Neural progenitor cell (in vitro differentiated cells): ENCODE measurements around the gene KIAA1191. TPM values are rescaled to one million over a fixed set of nuclear protein-coding genes. Genes with fewer than 3 reads are reported as not detected.

ENCODE experiments used
- DNase-seq: peaks from one replicate; pipeline ENCODE4 v3.0.0-alpha.2; 2016; ENCODE audit warnings: low spot score
- H2AFZ ChIP-seq: fragments of 200-600 bp; sonication (generic); replicated peaks from 2 replicates; pipeline ENCODE4 v1.6.1; 2016; ENCODE audit warnings: antibody characterized with exemption
- H3F3A ChIP-seq: fragments of 200-600 bp; sonication (generic); 2 replicates; pipeline ENCODE4 v1.6.1; 2016; ENCODE audit warnings: antibody characterized with exemption, low read depth
- H3K27ac ChIP-seq: fragments of 200-600 bp; sonication (generic); 2 replicates; pipeline ENCODE4 v1.5.1; 2016; ENCODE audit warnings: mild to moderate bottlenecking
- H3K27me3 ChIP-seq: fragments of 200-600 bp; sonication (generic); 2 replicates; pipeline ENCODE4 v1.6.1; 2016; ENCODE audit warnings: mild to moderate bottlenecking, moderate library complexity
- H3K36me3 ChIP-seq: fragments of 200-600 bp; sonication (generic); 2 replicates; pipeline ENCODE4 v1.5.1; 2016
- H3K4me1 ChIP-seq: fragments of 200-600 bp; sonication (generic); 2 replicates; pipeline ENCODE4 v1.6.1; 2016; ENCODE audit warnings: mixed run types
- H3K4me2 ChIP-seq: fragments of 200-600 bp; sonication (generic); 2 replicates; pipeline ENCODE4 v1.6.1; 2016
- H3K4me3 ChIP-seq: fragments of 200-600 bp; sonication (generic); 2 replicates; pipeline ENCODE4 v1.5.1; 2016
- H3K79me2 ChIP-seq: fragments of 200-600 bp; sonication (generic); 2 replicates; pipeline ENCODE4 v1.6.1; 2016; ENCODE audit warnings: low read depth
- H3K9ac ChIP-seq: fragments of 200-600 bp; sonication (generic); 2 replicates; pipeline ENCODE4 v1.6.1; 2016
- H3K9me3 ChIP-seq: fragments of 200-600 bp; sonication (generic); 2 replicates; pipeline ENCODE4 v1.5.1; 2016; ENCODE audit warnings: low read depth
- H4K20me1 ChIP-seq: fragments of 200-600 bp; sonication (generic); 2 replicates; pipeline ENCODE4 v1.6.1; 2016; ENCODE audit warnings: low read depth
- H3K27ac Mint-ChIP-seq: 3 replicates; pipeline ENCODE4 v1.8.0; 2021; ENCODE audit warnings: mixed read lengths
- H3K27me3 Mint-ChIP-seq: 2 replicates; pipeline ENCODE4 v1.8.0; 2022; ENCODE audit warnings: low read depth, mild to moderate bottlenecking, inconsistent platforms, moderate library complexity, mixed read lengths; ENCODE audit not compliant: insufficient read depth
- H3K36me3 Mint-ChIP-seq: 3 replicates; pipeline ENCODE4 v1.8.0; 2021; ENCODE audit warnings: mixed read lengths
- H3K4me1 Mint-ChIP-seq: 3 replicates; pipeline ENCODE4 v1.8.0; 2021; ENCODE audit warnings: mixed read lengths
- H3K4me3 Mint-ChIP-seq: 3 replicates; pipeline ENCODE4 v1.8.0; 2021; ENCODE audit warnings: mild to moderate bottlenecking, moderate library complexity, mixed read lengths
- H3K9me3 Mint-ChIP-seq: 3 replicates; pipeline ENCODE4 v1.8.0; 2020; ENCODE audit warnings: mixed read lengths
- CTCF ChIP-seq: fragments of 200-600 bp; sonication (generic); IDR thresholded peaks from 2 replicates; pipeline ENCODE4 v1.5.1; 2017; ENCODE audit warnings: antibody characterized with exemption, mild to moderate bottlenecking
- EZH2 ChIP-seq: fragments of 200-600 bp; sonication (generic); IDR thresholded peaks from 2 replicates; pipeline ENCODE4 v1.6.1; 2017; ENCODE audit warnings: antibody characterized with exemption, mild to moderate bottlenecking, moderate library complexity
- EZH2phosphoT487 ChIP-seq: fragments of 200-600 bp; sonication (generic); IDR thresholded peaks from 2 replicates; pipeline ENCODE4 v1.6.1; 2017; ENCODE audit warnings: antibody characterized with exemption
- total RNA-seq: library from RNA; depleted of rRNA; stranded (reverse); fragments of >200 nt; gene quantifications from 2 replicates; pipeline ENCODE4 v1.2.3, GENCODE V29; 2015; ENCODE audit warnings: low replicate concordance

The KIAA1191 gene
- total RNA-seq, 1 donor from 2014 or later: 116 TPM

DNA sequence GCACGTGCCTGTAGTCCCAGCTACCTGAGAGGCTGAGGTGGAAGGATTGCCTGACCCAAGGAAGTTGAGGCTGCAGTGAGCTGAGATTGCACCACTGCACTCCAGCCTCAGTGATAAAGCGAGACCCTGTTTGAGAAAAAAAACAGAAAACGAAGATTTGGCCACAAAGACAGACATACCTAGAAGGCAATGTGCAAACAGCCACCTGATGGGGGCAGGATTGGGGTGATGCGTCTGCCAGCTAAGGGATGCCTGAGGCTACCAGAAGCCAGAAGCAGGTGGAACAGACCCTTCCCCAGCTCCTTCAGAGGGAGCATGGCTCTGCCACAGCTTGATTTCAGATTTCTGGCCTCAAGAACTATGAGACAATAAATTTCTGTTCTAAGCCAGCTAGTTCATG, 29.9 kb upstream of the KIAA1191 start:
- Histone ChIP-seq H3K4me2 (no peak overlapping the region), H3K4me3 (no peak overlapping the region), H3F3A (peaks cover 7% of the 10 kb centered on the region), H3K9ac (no peak overlapping the region), H3K79me2 (peaks cover 34% of the 10 kb centered on the region), H4K20me1 (peaks cover 8% of the 10 kb centered on the region), H3K36me3 (no peaks in the 10 kb centered on the region), H3K4me1 (peaks cover 11% of the 10 kb centered on the region), H3K27ac (no peak overlapping the region), H3K27me3 (no peaks in the 10 kb centered on the region), H2AFZ (no peak overlapping the region), H3K9me3 (no peaks in the 10 kb centered on the region)
- peaks cover 17% of the 10 kb centered on the region for H3K4me1 Mint-ChIP-seq
- no peaks in the 10 kb centered on the region for H3K9me3 Mint-ChIP-seq
- peaks cover 3% of the 10 kb centered on the region for H3K36me3 Mint-ChIP-seq
- no peak for TF ChIP-seq EZH2phosphoT487
- no peak for TF ChIP-seq EZH2
- TF ChIP-seq CTCF: no peak
- H3K4me3 Mint-ChIP-seq: no peak overlapping the region
- peaks cover 14% of the 10 kb centered on the region for H3K27me3 Mint-ChIP-seq
- no peak for DNase-seq
- no peak overlapping the region for H3K27ac Mint-ChIP-seq

GRCh38 chr5:176389135-176390123, 27.9 kb upstream of the KIAA1191 start:
- peaks cover 45% of the 10 kb centered on the region for H3K79me2 ChIP-seq
- H4K20me1 ChIP-seq: peaks cover 8% of the 10 kb centered on the region
- H3F3A ChIP-seq: peaks cover 7% of the 10 kb centered on the region
- H3K4me3 Mint-ChIP-seq: peak overlapping the region; percentile 98
- peaks cover 12% of the 10 kb centered on the region for H3K27me3 Mint-ChIP-seq
- H2AFZ ChIP-seq: peak overlapping the region; percentile 84
- H3K27ac ChIP-seq: peak overlapping the region; percentile 78
- H3K9ac ChIP-seq: peak overlapping the region; percentile 51
- H3K36me3 Mint-ChIP-seq: peaks cover 3% of the 10 kb centered on the region
- no peaks in the 10 kb centered on the region for H3K9me3 ChIP-seq
- peak overlapping the region; percentile 78 for H3K4me2 ChIP-seq
- H3K9me3 Mint-ChIP-seq: no peaks in the 10 kb centered on the region
- no peaks in the 10 kb centered on the region for H3K36me3 ChIP-seq
- DNase-seq: no peak
- H3K27ac Mint-ChIP-seq: peak overlapping the region; percentile 99
- no peak for TF ChIP-seq EZH2phosphoT487
- TF ChIP-seq EZH2: no peak
- TF ChIP-seq CTCF: no peak
- peak overlapping the region; percentile 87 for H3K4me3 ChIP-seq
- H3K4me1 ChIP-seq: peaks cover 11% of the 10 kb centered on the region
- peaks cover 20% of the 10 kb centered on the region for H3K4me1 Mint-ChIP-seq
- no peaks in the 10 kb centered on the region for H3K27me3 ChIP-seq

- peak within 1 kb of the TSS; percentile 78 for H3K27ac ChIP-seq
- Mint-ChIP-seq H3K4me1 (peaks cover 20% of the 10 kb centered on the region), H3K27me3 (peaks cover 12% of the 10 kb centered on the region), H3K27ac (peak within 1 kb of the TSS; percentile 99), H3K9me3 (no peaks in the 10 kb centered on the region), H3K36me3 (peaks cover 5% of the 10 kb centered on the region), H3K4me3 (peak within 1 kb of the TSS; percentile 98)
- H3K4me3 ChIP-seq: peak within 1 kb of the TSS; percentile 87
- H3K4me1 ChIP-seq: peaks cover 11% of the 10 kb centered on the region
- peak within 1 kb of the TSS; percentile 84 for H2AFZ ChIP-seq
- H3K9ac ChIP-seq: peak within 1 kb of the TSS; percentile 51
- H3K9me3 ChIP-seq: no peaks in the 10 kb centered on the region
- peaks cover 45% of the 10 kb centered on the region for H3K79me2 ChIP-seq
- no peaks in the 10 kb centered on the region for H3K36me3 ChIP-seq
- TF ChIP-seq EZH2 (no peak), CTCF (no peak), EZH2phosphoT487 (no peak)
- H3K4me2 ChIP-seq: peak within 1 kb of the TSS; percentile 87
- H3F3A ChIP-seq: peaks cover 7% of the 10 kb centered on the region
- DNase-seq: peak; percentile 99
- peaks cover 8% of the 10 kb centered on the region for H4K20me1 ChIP-seq
- H3K27me3 ChIP-seq: no peaks in the 10 kb centered on the region
These were observed 27.0 kb upstream of the KIAA1191 start, which contains the start of the genes HIGD2A and NOP16 for GRCh38 chr5:176388444-176389134. Gene HIGD2A (plus strand): TSS chr5:176388751. CDS start chr5:176388820, 69 bp downstream. Gene NOP16 (minus strand): TSS chr5:176388598. CDS start chr5:176388539, 59 bp downstream.
